Keratinocyte (primary cell): ENCODE data around the gene HOXA7.

Source experiments
- CTCF ChIP-seq, 3 experiments: IDR thresholded peaks in 1 of 3; conservative IDR thresholded peaks in 1 of 3; optimal IDR thresholded peaks in 1 of 3; 2 replicates in 2 of 3; 3 replicates in 1 of 3; pipeline versions ENCODE3 to v1.5.1; 2011; ENCODE audit warnings: low read length in 3 of 3, mild to moderate bottlenecking in 3 of 3, moderate library complexity in 2 of 3, control low read depth in 1 of 3, inconsistent platforms in 1 of 3; ENCODE audit not compliant: insufficient read depth in 2 of 3; ENCODE audit errors: extremely low read depth in 1 of 3
- EZH2 ChIP-seq: IDR thresholded peaks from one replicate; pipeline ENCODE4 v1.6.1; 2012; ENCODE audit warnings: inconsistent platforms, mild to moderate bottlenecking, low read length, moderate library complexity

- TF ChIP-seq CTCF (optimal IDR thresholded peaks at IDR 0.05 in 1 of 3, IDR thresholded peaks at IDR 0.05 in 1 of 3, conservative IDR thresholded peaks at IDR 0.05 in 1 of 3; ENCODE audit: extremely low read depth in 1 of 3, insufficient read depth in 2 of 3, low read length in 3 of 3) (no peak), EZH2 (no peak)
Measured at GRCh38 chr7:27203964-27204594, 47.6 kb upstream of the HOXA7 start.
